CD4-positive, alpha-beta T cell treated with Interleukin-1 beta for 1 hour (primary cell): Measurements from ENCODE around the gene NUDT15.
"Not testable (repeated sequence)": the region's sequence is repeated elsewhere in the genome, so short reads cannot be mapped to it uniquely, and the experiment has no call there.

Experiments used
- DNase-seq, 2 donors: peaks; one replicate each; pipeline ENCODE4 v3.0.0-alpha.2; 2020 to 2022

The NUDT15 gene

GRCh38 chr13:48043789-48044503, 6.4 kb downstream of the NUDT15 start:
- DNase-seq: no peak

- no peak for DNase-seq
Measured at GRCh38 chr13:48050550-48050949, 13.0 kb downstream of the NUDT15 start.

- no peak for DNase-seq
Measured at GRCh38 chr13:48054601-48055000, 17.1 kb downstream of the NUDT15 start.

GRCh38 chr13:48055712-48056111, 18.2 kb downstream of the NUDT15 start:
- DNase-seq: no peak

GRCh38 chr13:48058536-48058935, 21.0 kb downstream of the NUDT15 start:
- not testable (repeated sequence) for DNase-seq

- not testable (repeated sequence) for DNase-seq
Measured at GRCh38 chr13:48059951-48060350, 22.4 kb downstream of the NUDT15 start.

- peak in 1 of 2 donors; percentile 17 for DNase-seq
Measured at GRCh38 chr13:48066310-48066989, 28.9 kb downstream of the NUDT15 start.

GRCh38 chr13:48068036-48068435, 30.5 kb downstream of the NUDT15 start:
- peak in 1 of 2 donors; percentile 10 for DNase-seq

- no peak for DNase-seq
Measured at GRCh38 chr13:48068952-48069351, 31.4 kb downstream of the NUDT15 start.

GRCh38 chr13:48069573-48069972, 32.0 kb downstream of the NUDT15 start:
- DNase-seq: no peak

GRCh38 chr13:48070942-48071341, 33.4 kb downstream of the NUDT15 start:
- no peak for DNase-seq

GRCh38 chr13:48072304-48072703, 34.8 kb downstream of the NUDT15 start:
- DNase-seq: no peak

GRCh38 chr13:48072787-48073186, 35.3 kb downstream of the NUDT15 start:
- DNase-seq: no peak

- no peak for DNase-seq
Measured at GRCh38 chr13:48074006-48074405, 36.5 kb downstream of the NUDT15 start.

- DNase-seq: peak; percentile 32
Measured at GRCh38 chr13:48078251-48078656, 40.7 kb downstream of the NUDT15 start.

- DNase-seq: no peak
Measured at GRCh38 chr13:48081739-48082138, 44.2 kb downstream of the NUDT15 start.

GRCh38 chr13:48086272-48086671, 48.7 kb downstream of the NUDT15 start:
- DNase-seq: no peak

GRCh38 chr13:48093588-48093987, 56.1 kb downstream of the NUDT15 start:
- no peak for DNase-seq

GRCh38 chr13:48094404-48094780, 56.9 kb downstream of the NUDT15 start:
- peak in 1 of 2 donors; percentile 10 for DNase-seq

GRCh38 chr13:48094781-48095502, 57.4 kb downstream of the NUDT15 start, which contains the start of gene MED4:
TSS of gene MED4 (minus strand) at chr13:48095104. CDS start at chr13:48095078, 26 bp downstream.
- peak; percentile 96 to 98 for DNase-seq

- DNase-seq: no peak
Measured at GRCh38 chr13:48096670-48097069, 59.1 kb downstream of the NUDT15 start.
